OCI-LY1 (cell line): ENCODE data around the gene ITIH1.

Experiments
- H2AFZ ChIP-seq: fragments of 200-600 bp; sonication (generic), shearing (Covaris generic); 2 replicates; pipeline ENCODE4 v1.6.0; 2014; ENCODE audit warnings: antibody characterized with exemption, mild to moderate bottlenecking, low read length
- H3F3A ChIP-seq: fragments of 200-600 bp; sonication (generic), shearing (Covaris generic); 2 replicates; pipeline ENCODE4 v1.6.0; 2014; ENCODE audit warnings: mild to moderate bottlenecking, antibody characterized with exemption, low read length, moderate library complexity; ENCODE audit not compliant: insufficient read depth
- H3K27ac ChIP-seq: fragments of 200-600 bp; sonication (generic); 2 replicates; pipeline ENCODE4 v1.5.1; 2014; ENCODE audit warnings: low read length, mixed run types, mild to moderate bottlenecking, low read depth; ENCODE audit not compliant: poor library complexity, severe bottlenecking
- H3K27me3 ChIP-seq: fragments of 200-600 bp; sonication (generic); 2 replicates; pipeline ENCODE4 v1.6.0; 2014; ENCODE audit warnings: antibody characterized with exemption, mild to moderate bottlenecking, low read length, moderate library complexity; ENCODE audit not compliant: insufficient read depth
- H3K36me3 ChIP-seq: fragments of 200-600 bp; sonication (generic); 2 replicates; pipeline ENCODE4 v1.6.1; 2014; ENCODE audit warnings: mild to moderate bottlenecking, antibody characterized with exemption, low read length, moderate library complexity, mixed read lengths; ENCODE audit not compliant: insufficient read depth
- H3K4me1 ChIP-seq: fragments of 200-600 bp; sonication (generic); 2 replicates; pipeline ENCODE4 v1.5.1; 2014; ENCODE audit warnings: mild to moderate bottlenecking, low read length, moderate library complexity; ENCODE audit not compliant: insufficient read depth, severe bottlenecking
- H3K4me2 ChIP-seq: fragments of 200-600 bp; sonication (generic), shearing (Covaris generic); 2 replicates; pipeline ENCODE4 v1.6.1; 2014; ENCODE audit warnings: low read length
- H3K4me3 ChIP-seq: fragments of 200-600 bp; sonication (generic); 2 replicates; pipeline ENCODE4 v1.5.1; 2014; ENCODE audit warnings: low read length, low read depth, mild to moderate bottlenecking, mixed read lengths; ENCODE audit not compliant: poor library complexity, severe bottlenecking
- H3K79me2 ChIP-seq: fragments of 200-600 bp; shearing (Covaris generic); 2 replicates; pipeline ENCODE4 v1.6.1; 2016; ENCODE audit warnings: mixed run types, low read length, mixed read lengths; ENCODE audit not compliant: insufficient read depth
- H3K9ac ChIP-seq: fragments of 200-600 bp; sonication (generic), shearing (Covaris generic); 2 replicates; pipeline ENCODE4 v1.6.1; 2014; ENCODE audit warnings: mild to moderate bottlenecking, low read length, mixed read lengths
- H3K9me2 ChIP-seq: fragments of 200-600 bp; sonication (generic), shearing (Covaris generic); 2 replicates; pipeline ENCODE4 v1.6.1; 2014; ENCODE audit warnings: low read depth, mild to moderate bottlenecking, low read length, mixed read lengths
- H3K9me3 ChIP-seq: fragments of 200-600 bp; shearing (Covaris generic); 2 replicates; pipeline ENCODE4 v1.6.1; 2014; ENCODE audit warnings: low read length, mixed read lengths
- H4K20me1 ChIP-seq: fragments of 200-600 bp; sonication (generic), shearing (Covaris generic); 2 replicates; pipeline ENCODE4 v1.6.0; 2016; ENCODE audit warnings: mild to moderate bottlenecking, low read length; ENCODE audit not compliant: insufficient read depth
- CTCF ChIP-seq: fragments of 200-600 bp; sonication (generic), shearing (Covaris generic); IDR thresholded peaks from 2 replicates; pipeline ENCODE4 v1.5.1; 2017; ENCODE audit warnings: mild to moderate bottlenecking, antibody characterized with exemption, low read length, moderate library complexity, mixed read lengths
- EZH2 ChIP-seq: fragments of 200-600 bp; sonication (generic), shearing (Covaris generic); IDR thresholded peaks from 2 replicates; pipeline ENCODE4 v1.8.0; 2017; ENCODE audit warnings: borderline replicate concordance, mixed run types, mild to moderate bottlenecking, antibody characterized with exemption, low read length, moderate library complexity, mixed read lengths

Gene ITIH1

GRCh38 chr3:52817221-52817620 lies 39.8 kb downstream of the ITIH1 start:
- H3K9ac ChIP-seq = no peak overlapping the region
- no peaks in the 10 kb centered on the region for H4K20me1 ChIP-seq
- no peaks in the 10 kb centered on the region for H3K27me3 ChIP-seq
- H3K4me3 ChIP-seq = no peak overlapping the region
- H3K4me2 ChIP-seq = no peak overlapping the region
- no peaks in the 10 kb centered on the region for H3K79me2 ChIP-seq
- H3K4me1 ChIP-seq = no peaks in the 10 kb centered on the region
- no peaks in the 10 kb centered on the region for H3K9me2 ChIP-seq
- no peak overlapping the region for H2AFZ ChIP-seq
- TF ChIP-seq EZH2 (no peak), CTCF (no peak)
- no peak overlapping the region for H3K27ac ChIP-seq
- no peaks in the 10 kb centered on the region for H3F3A ChIP-seq
- H3K36me3 ChIP-seq = no peaks in the 10 kb centered on the region
- H3K9me3 ChIP-seq = no peaks in the 10 kb centered on the region

GRCh38 chr3:52817860-52818259 lies 40.5 kb downstream of the ITIH1 start:
- no peak overlapping the region for H3K9ac ChIP-seq
- no peaks in the 10 kb centered on the region for H3F3A ChIP-seq
- no peaks in the 10 kb centered on the region for H3K9me2 ChIP-seq
- no peak overlapping the region for H2AFZ ChIP-seq
- H3K27me3 ChIP-seq = no peaks in the 10 kb centered on the region
- no peak overlapping the region for H3K4me3 ChIP-seq
- H3K79me2 ChIP-seq = no peaks in the 10 kb centered on the region
- no peaks in the 10 kb centered on the region for H3K36me3 ChIP-seq
- no peaks in the 10 kb centered on the region for H3K9me3 ChIP-seq
- TF ChIP-seq EZH2 = no peak
- TF ChIP-seq CTCF = no peak
- no peak overlapping the region for H3K27ac ChIP-seq
- no peaks in the 10 kb centered on the region for H3K4me1 ChIP-seq
- no peak overlapping the region for H3K4me2 ChIP-seq
- H4K20me1 ChIP-seq = no peaks in the 10 kb centered on the region

GRCh38 chr3:52819936-52820335 lies 42.5 kb downstream of the ITIH1 start:
- H2AFZ ChIP-seq = no peak overlapping the region
- H3K27ac ChIP-seq = no peak overlapping the region
- H3K27me3 ChIP-seq = no peaks in the 10 kb centered on the region
- no peak overlapping the region for H3K4me2 ChIP-seq
- H3K4me1 ChIP-seq = no peaks in the 10 kb centered on the region
- no peaks in the 10 kb centered on the region for H3K36me3 ChIP-seq
- H3F3A ChIP-seq = no peaks in the 10 kb centered on the region
- H4K20me1 ChIP-seq = no peaks in the 10 kb centered on the region
- no peaks in the 10 kb centered on the region for H3K9me3 ChIP-seq
- no peak for TF ChIP-seq CTCF
- TF ChIP-seq EZH2 = no peak
- no peaks in the 10 kb centered on the region for H3K79me2 ChIP-seq
- no peaks in the 10 kb centered on the region for H3K9me2 ChIP-seq
- no peak overlapping the region for H3K9ac ChIP-seq
- H3K4me3 ChIP-seq = no peak overlapping the region
